Keratinocyte (primary cell): ENCODE data around the gene PDE4C. TPM values are rescaled to one million over a fixed set of nuclear protein-coding genes. Genes with fewer than 3 reads are reported as not detected.

Source experiments
- DNase-seq: peaks from one replicate; pipeline ENCODE4 v3.0.0-alpha.2; 2011; ENCODE audit warnings: low read depth, missing footprints, low spot score
- FAIRE-seq: peaks from 2 replicates; lab custom pipeline; 2011; peaks lifted over from hg19 to GRCh38; lab: Jason Lieb, UNC
- H2AFZ ChIP-seq: 2 replicates; pipeline ENCODE4 v1.6.0; 2012; ENCODE audit warnings: low read length, control low read depth, inconsistent platforms; ENCODE audit not compliant: control insufficient read depth
- H3K27ac ChIP-seq: 2 replicates; pipeline ENCODE4 v1.5.1; 2011; ENCODE audit warnings: low read length; ENCODE audit not compliant: control insufficient read depth, insufficient read depth
- H3K27me3 ChIP-seq: 3 replicates; pipeline ENCODE4 v1.6.0; 2011; ENCODE audit warnings: low read length; ENCODE audit not compliant: control insufficient read depth, insufficient read depth; ENCODE audit errors: extremely low read depth
- H3K36me3 ChIP-seq, 2 experiments: 2 replicates in 1 of 2; 3 replicates in 1 of 2; pipeline ENCODE4 v1.5.1; 2011; ENCODE audit warnings: low read length in 2 of 2, mild to moderate bottlenecking in 1 of 2; ENCODE audit not compliant: control insufficient read depth in 2 of 2, insufficient read depth in 2 of 2; ENCODE audit errors: extremely low read depth in 1 of 2
- H3K4me1 ChIP-seq: 3 replicates; pipeline ENCODE4 v1.5.1; 2011; ENCODE audit warnings: low read length; ENCODE audit not compliant: control insufficient read depth, insufficient read depth; ENCODE audit errors: extremely low read depth
- H3K4me2 ChIP-seq: 3 replicates; pipeline ENCODE4 v1.6.0; 2011; ENCODE audit warnings: low read depth, low read length; ENCODE audit not compliant: control insufficient read depth, insufficient read depth; ENCODE audit errors: extremely low read depth
- H3K4me3 ChIP-seq, 3 experiments: fragments of 200-600 bp in 1 of 3; sonication (generic) in 1 of 3; 2 replicates in 2 of 3; 3 replicates in 1 of 3; pipeline ENCODE4 v1.5.1; 2011 to 2016; ENCODE audit warnings: low read length in 3 of 3, mild to moderate bottlenecking in 3 of 3, control low read depth in 2 of 3, inconsistent platforms in 1 of 3, low read depth in 1 of 3, mixed read lengths in 1 of 3, mixed run types in 1 of 3, moderate library complexity in 1 of 3; ENCODE audit not compliant: control insufficient read depth in 2 of 3, insufficient read depth in 2 of 3; ENCODE audit errors: extremely low read depth in 1 of 3
- H3K79me2 ChIP-seq: 2 replicates; pipeline ENCODE4 v1.6.0; 2012; ENCODE audit warnings: low read length; ENCODE audit not compliant: control insufficient read depth, insufficient read depth
- H3K9ac ChIP-seq: 3 replicates; pipeline ENCODE4 v1.6.0; 2011; ENCODE audit warnings: low read length; ENCODE audit not compliant: control insufficient read depth, insufficient read depth; ENCODE audit errors: extremely low read depth
- H3K9me1 ChIP-seq: 3 replicates; pipeline ENCODE4 v1.6.0; 2011; ENCODE audit warnings: low read length; ENCODE audit not compliant: control insufficient read depth, insufficient read depth; ENCODE audit errors: extremely low read depth
- H3K9me3 ChIP-seq: 2 replicates; pipeline ENCODE4 v1.5.1; 2012; ENCODE audit warnings: low read depth, low read length; ENCODE audit not compliant: control insufficient read depth
- H4K20me1 ChIP-seq: 3 replicates; pipeline ENCODE4 v1.6.0; 2011; ENCODE audit warnings: low read length; ENCODE audit not compliant: control insufficient read depth, insufficient read depth; ENCODE audit errors: extremely low read depth
- CTCF ChIP-seq, 3 experiments: IDR thresholded peaks in 1 of 3; conservative IDR thresholded peaks in 1 of 3; optimal IDR thresholded peaks in 1 of 3; 2 replicates in 2 of 3; 3 replicates in 1 of 3; pipeline versions ENCODE3 to v1.5.1; 2011; ENCODE audit warnings: low read length in 3 of 3, mild to moderate bottlenecking in 3 of 3, moderate library complexity in 2 of 3, control low read depth in 1 of 3, inconsistent platforms in 1 of 3; ENCODE audit not compliant: insufficient read depth in 2 of 3; ENCODE audit errors: extremely low read depth in 1 of 3
- EZH2 ChIP-seq: IDR thresholded peaks from one replicate; pipeline ENCODE4 v1.6.1; 2012; ENCODE audit warnings: inconsistent platforms, mild to moderate bottlenecking, low read length, moderate library complexity
- dilution Hi-C: fragments of 300-500 bp; cut with MboI; formaldehyde crosslinking; loops from one replicate; pipeline ENCODE4 v1.7.0; 2020; ENCODE audit warnings: low sequenced_read_pairs; ENCODE audit not compliant: extremely low pct_ligation_motif_present
- polyA plus RNA-seq, 5 experiments: library from polyadenylated mRNA; depleted of rRNA in 3 of 5; stranded (reverse) in 3 of 5; stranded (forward) in 1 of 5; unstranded in 1 of 5; fragments of >200 nt; gene quantifications; 1 replicate in 1 of 5; 2 replicates in 3 of 5; 3 replicates in 1 of 5; pipeline versions ENCODE4 v1.2.1 to v1.2.3, GENCODE V29; 2011 to 2012; ENCODE audit warnings: missing spikeins in 2 of 5, low read depth in 1 of 5, low replicate concordance in 1 of 5

PDE4C gene
- polyA plus RNA-seq, 1 donor (not counting 4 experiments of a cell fraction or from before 2014, with no cell fraction given) = not detected

- H3K4me3 ChIP-seq = no peak overlapping the region
- no peaks in the 10 kb centered on the region for H3K36me3 ChIP-seq
- H3K27me3 ChIP-seq = peaks cover 26% of the 10 kb centered on the region
- H3K4me2 ChIP-seq = no peak overlapping the region
- dilution Hi-C loops = no loop called here
- H2AFZ ChIP-seq = no peak overlapping the region
- H3K79me2 ChIP-seq = no peaks in the 10 kb centered on the region
- H4K20me1 ChIP-seq = no peaks in the 10 kb centered on the region
- FAIRE-seq (no peak), DNase-seq (no peak)
- TF ChIP-seq CTCF (optimal IDR thresholded peaks at IDR 0.05 in 1 of 3, IDR thresholded peaks at IDR 0.05 in 1 of 3, conservative IDR thresholded peaks at IDR 0.05 in 1 of 3; ENCODE audit: extremely low read depth in 1 of 3, insufficient read depth in 2 of 3, low read length in 3 of 3) (no peak), EZH2 (peak; percentile 27)
- H3K27ac ChIP-seq = no peak overlapping the region
- no peaks in the 10 kb centered on the region for H3K9me1 ChIP-seq
- no peaks in the 10 kb centered on the region for H3K9me3 ChIP-seq
- no peaks in the 10 kb centered on the region for H3K4me1 ChIP-seq
- no peak overlapping the region for H3K9ac ChIP-seq
Observed at GRCh38 chr19:18230941-18231734, 4.9 kb upstream of the PDE4C start.

DNA sequence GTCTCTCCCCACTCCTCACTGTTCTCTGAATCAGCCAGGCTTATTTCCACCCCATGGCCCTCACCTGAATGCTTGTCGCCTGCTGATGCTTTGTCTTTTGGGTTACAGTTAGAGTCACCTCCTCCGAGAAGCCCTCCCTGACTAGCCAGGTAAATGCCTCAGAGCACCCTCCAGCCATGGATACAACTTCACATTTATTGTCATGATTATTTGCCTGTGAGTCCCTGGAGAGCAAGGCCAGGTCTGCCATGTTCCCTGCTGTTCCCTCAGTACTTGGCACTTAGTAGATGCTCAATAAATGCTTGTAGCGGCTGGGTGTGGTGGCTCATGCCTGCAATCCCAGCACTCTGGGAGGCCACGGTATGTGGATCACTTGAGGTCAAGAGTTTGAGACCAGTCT lies 3.7 kb upstream of the PDE4C start:
- Histone ChIP-seq H4K20me1 (no peaks in the 10 kb centered on the region), H3K4me1 (no peaks in the 10 kb centered on the region), H3K4me3 (no peak overlapping the region), H3K9me1 (no peaks in the 10 kb centered on the region), H3K79me2 (no peaks in the 10 kb centered on the region), H3K36me3 (no peaks in the 10 kb centered on the region), H3K9me3 (no peaks in the 10 kb centered on the region), H2AFZ (no peak overlapping the region), H3K9ac (no peak overlapping the region), H3K4me2 (no peak overlapping the region), H3K27ac (no peak overlapping the region), H3K27me3 (peaks cover 39% of the 10 kb centered on the region)
- DNase-seq (no peak), FAIRE-seq (no peak)
- dilution Hi-C loops = no loop called here
- TF ChIP-seq EZH2 (no peak), CTCF (optimal IDR thresholded peaks at IDR 0.05 in 1 of 3, IDR thresholded peaks at IDR 0.05 in 1 of 3, conservative IDR thresholded peaks at IDR 0.05 in 1 of 3; ENCODE audit: extremely low read depth in 1 of 3, insufficient read depth in 2 of 3, low read length in 3 of 3) (no peak)
